ENCODE results near the gene KDM1B. TPM values are rescaled to one million over a fixed set of nuclear protein-coding genes. Genes with fewer than 3 reads are reported as not detected.

KDM1B gene
- total and polyA plus RNA-seq, 2 donors (not counting 3 experiments of a cell fraction or from before 2014, with no cell fraction given): 3.0 to 10.8 TPM

GRCh38 chr6:18212231-18212630 is 57.0 kb downstream of the KDM1B start:
- FAIRE-seq: no peak
- no TSS peak for BruUV-seq (replicated peaks)
- no peak for DNase-seq (ENCODE audit: low read depth, low spot score)
- no peaks in the 10 kb centered on the region for H3K9me1 ChIP-seq (replicated peaks; ENCODE audit: control insufficient read depth, extremely low read depth, insufficient read depth, low read length)
- ChIA-PET POLR2A (no interaction called here), CTCF (no interaction called here)
- no peaks in the 10 kb centered on the region for H3K79me2 ChIP-seq (ENCODE audit: control insufficient read depth, insufficient read depth, low read length)
- H3K9me3 ChIP-seq (replicated peaks; ENCODE audit: control insufficient read depth, insufficient read depth, low read length): no peaks in the 10 kb centered on the region
- no peak overlapping the region for H3K4me2 ChIP-seq (ENCODE audit: insufficient read depth, low read length)
- intact Hi-C loops (cut with micrococcal nuclease) (no loop called here), dilution Hi-C loops (cut with MboI; ENCODE audit: extremely low pct_ligation_motif_present, low sequenced_read_pairs) (no loop called here)
- no peak overlapping the region for H3K27ac ChIP-seq (ENCODE audit: insufficient read depth, low read depth, low read length)
- H3K9ac ChIP-seq (replicated peaks; ENCODE audit: extremely low read depth, insufficient read depth, low read length): no peak overlapping the region
- H3K36me3 ChIP-seq (ENCODE audit: control insufficient read depth in 2 of 2, extremely low read depth in 1 of 2, insufficient read depth in 2 of 2, low read length in 2 of 2): no peaks in the 10 kb centered on the region
- no peaks in the 10 kb centered on the region for H4K20me1 ChIP-seq (replicated peaks; ENCODE audit: control insufficient read depth, extremely low read depth, insufficient read depth, low read length)
- TF ChIP-seq FOS (IDR thresholded peaks at IDR 0.05; ENCODE audit: borderline replicate concordance, insufficient read depth, low read length): no peak
- TF ChIP-seq MAX (IDR thresholded peaks at IDR 0.05; ENCODE audit: insufficient read depth, insufficient read length): no peak
- no peak for TF ChIP-seq EZH2 (IDR thresholded peaks at IDR 0.05; ENCODE audit: borderline replicate concordance, low read depth, low read length, severe bottlenecking)
- TF ChIP-seq JUN (IDR thresholded peaks at IDR 0.05; ENCODE audit: borderline replicate concordance, insufficient read depth, insufficient read length, low read depth): no peak
- TF ChIP-seq POLR2AphosphoS5 (IDR thresholded peaks at IDR 0.05; ENCODE audit: insufficient read depth, low read depth, low read length): no peak
- no peak for TF ChIP-seq GATA2 (IDR thresholded peaks at IDR 0.05; ENCODE audit: insufficient read depth, insufficient read length, low read depth, low read length)
- no peak for TF ChIP-seq CTCF (IDR thresholded peaks at IDR 0.05; ENCODE audit: extremely low read depth in 1 of 2, insufficient read depth in 1 of 2, low read depth in 1 of 2, low read length in 2 of 2)
- no peak for TF ChIP-seq POLR2A (IDR thresholded peaks at IDR 0.05; ENCODE audit: low read depth, low read length)
- TF ChIP-seq MYC (IDR thresholded peaks at IDR 0.05; ENCODE audit: low read depth, low read length): no peak
- no peak overlapping the region for H2AFZ ChIP-seq (ENCODE audit: low read depth, low read length)
- no peak overlapping the region for H3K4me3 ChIP-seq (replicated peaks in 1 of 3; ENCODE audit: insufficient read depth in 1 of 3, low read depth in 1 of 3, low read length in 3 of 3)
- no peaks in the 10 kb centered on the region for H3K27me3 ChIP-seq (ENCODE audit: control insufficient read depth in 2 of 2, insufficient read depth in 2 of 2, low read length in 2 of 2)
- H3K4me1 ChIP-seq (ENCODE audit: control insufficient read depth, extremely low read depth, insufficient read depth, low read length): no peaks in the 10 kb centered on the region
